Heart right ventricle (tissue), 16 donors: ENCODE measurements around the gene EYA3. TPM values are rescaled to one million over a fixed set of nuclear protein-coding genes. Genes with fewer than 3 reads are reported as not detected.

Experiments used
- ATAC-seq, 8 donors: fragments of 200-7000 bp; cut with Tn5 transposase; one replicate each; pipeline ENCODE4 v1.9.1; 2020; ENCODE audit warnings: mild to moderate bottlenecking in 8 of 8, moderate library complexity in 8 of 8, moderate number of reproducible peaks in 1 of 8
- DNase-seq, 2 donors: peaks; one replicate each; pipeline ENCODE4 v3.0.0-alpha.2; 2020
- H3K27ac ChIP-seq, 10 donors: fragments of 200-600 bp; sonication (generic) in 2 of 10; one replicate each; pipeline versions ENCODE4 v1.5.0 to v1.8.0; 2020 to 2022; ENCODE audit warnings: mild to moderate bottlenecking in 3 of 10
- H3K27me3 ChIP-seq, 7 donors: fragments of 200-600 bp; one replicate each; pipeline ENCODE4 v1.8.0; 2021 to 2022; ENCODE audit warnings: mild to moderate bottlenecking in 2 of 7
- H3K36me3 ChIP-seq, 9 donors: fragments of 200-600 bp; sonication (generic) in 1 of 9; one replicate each; pipeline versions ENCODE4 v1.5.0 to v1.8.0; 2020 to 2022; ENCODE audit warnings: mild to moderate bottlenecking in 2 of 9
- H3K4me1 ChIP-seq, 9 donors: fragments of 200-600 bp; sonication (generic) in 1 of 9; one replicate each; pipeline versions ENCODE4 v1.5.0 to v1.8.0; 2020 to 2022; ENCODE audit warnings: mild to moderate bottlenecking in 4 of 9
- H3K4me3 ChIP-seq, 10 donors: fragments of 200-600 bp; sonication (generic) in 2 of 10; one replicate each; pipeline versions ENCODE4 v1.5.0 to v1.8.0; 2020 to 2022; ENCODE audit warnings: mild to moderate bottlenecking in 7 of 10, moderate library complexity in 2 of 10
- H3K9me3 ChIP-seq, 11 donors: fragments of 200-600 bp in 10 of 11; sonication (generic) in 2 of 11; one replicate each; pipeline versions ENCODE4 v1.5.0 to v1.8.0; 2013 to 2022; ENCODE audit warnings: mild to moderate bottlenecking in 2 of 11, control low read depth in 1 of 11, moderate library complexity in 1 of 11
- CTCF ChIP-seq, 9 donors: fragments of 200-600 bp; sonication (generic) in 2 of 9; IDR thresholded peaks; one replicate each; pipeline versions ENCODE4 v1.5.0 to v1.8.0; 2021 to 2022; ENCODE audit warnings: antibody characterized with exemption in 9 of 9, mild to moderate bottlenecking in 5 of 9, moderate library complexity in 1 of 9
- WGBS, 2 donors: extraction: QIAGEN DNeasy Blood & Tissue Kit; methylation state at CpG; one replicate each; pipeline ENCODE4 v1.1.7; 2013; ENCODE audit warnings: inconsistent platforms in 1 of 2; 5-methylcytosine and 5-hydroxymethylcytosine counted together
- intact Hi-C, 10 donors: fragments of 100-400 bp; cut with DNase I; formaldehyde crosslinking; loops; one replicate each; pipeline versions ENCODE4 v1.11.1 to v1.14.2; 2022
- polyA plus RNA-seq, 2 donors: library from polyadenylated mRNA; stranded (reverse); fragments of 200-250 nt; gene quantifications; one replicate each; pipeline ENCODE4 v1.2.3, GENCODE V29; 2013
- total RNA-seq, 10 donors: library from RNA; stranded (reverse); fragmentation: NEBNext Ultra II Directional in 3 of 10; extraction: Animal tissue kit (Norgen Biotek cat#: 25700) in 3 of 10; gene quantifications; one replicate each; pipeline versions ENCODE4 v1.2.1 to v1.2.4, GENCODE V29; 2021 to 2023
- donor health status: Arrhythmogenic right ventricular cardiomyopathy.
- donor health status: ischemic (EF 13 %, LVEDD 7.1; RV severe dilation, severe dysfunction).
- donor health status: healthy with polysubstance abuse.
- donor health status: DM: no; HTN: yes; CAD: no.
- donor health status: DM: no; HTN: no; CAD: no.
- donor health status: ischemic (EF 25% LVEDD 6.9; RV normal size, moderate dysfunction).
- donor health status: ischemic (EF 25% LVEDD 5.7; RV mildly dilated, moderate dysfunction).
- donor health status: healthy.
- donor health status: DM: yes; HTN: yes; CAD: no.
- donor health status: Ischemic cardiomyopathy.
- donor health status: ischemic (EF 35%, LVEDD 5.7; RV mildly dilated, moderate dysfunction).
- donor health status: nonischemic (EF 11% LVEDD 7.7; RV severe dilation, severe dysfunction).
- donor health status: DM: yes; HTN: yes; CAD: no.
- donor health status: PGD.
- donor health status: ischemic (EF 29% LVEDD 5.4; RV normal size, mild dysfunction).
- donor health status: nonischemic (EF 23%, LVEDD 6.1; RV moderate dilation, normal function).

EYA3 gene
- total and polyA plus RNA-seq, 12 donors: 3.6 to 22.1 (median 17.3) TPM

GRCh38 chr1:28111157-28111556 is 22.7 kb upstream of the EYA3 start:
- peak in 3 of 8 donors; percentile 31 to 49 (median 33) for ATAC-seq
- intact Hi-C loops: loop anchor here in 1 of 10 donors (10.0 kb wide), 1 partner anchor 64 kb away; the partner anchor contains the start of gene PTAFR
- no peaks in the 10 kb centered on the region for H3K9me3 ChIP-seq
- H3K27ac ChIP-seq: peak overlapping the region in 2 of 10 donors; percentile 12 to 87
- no peak overlapping the region for H3K4me3 ChIP-seq
- H3K36me3 ChIP-seq: no peaks in the 10 kb centered on the region
- TF ChIP-seq CTCF (IDR thresholded peaks at IDR 0.05): no peak
- H3K4me1 ChIP-seq: peaks cover 0 to 72% (median 0%) of the 10 kb centered on the region in 9 donors
- no peaks in the 10 kb centered on the region for H3K27me3 ChIP-seq
- DNase-seq: no peak
- WGBS, 2 donors: 80 to 92% methylated on average over 2 of the region's 2 CpGs

GRCh38 chr1:28110555-28110954 is 22.1 kb upstream of the EYA3 start:
- no peak for ATAC-seq
- Histone ChIP-seq H3K27me3 (no peaks in the 10 kb centered on the region), H3K27ac (peak overlapping the region in 2 of 10 donors; percentile 12 to 87), H3K9me3 (no peaks in the 10 kb centered on the region), H3K36me3 (no peaks in the 10 kb centered on the region), H3K4me1 (peaks cover 0 to 67% (median 0%) of the 10 kb centered on the region in 9 donors), H3K4me3 (no peak overlapping the region)
- no peak for DNase-seq
- TF ChIP-seq CTCF (IDR thresholded peaks at IDR 0.05): no peak
- 75 to 90% methylated on average over 1 of the region's 1 CpG for WGBS, 2 donors
- intact Hi-C loops: loop anchor here in 1 of 10 donors (10.0 kb wide), 1 partner anchor 64 kb away; the partner anchor contains the start of gene PTAFR

GRCh38 chr1:28109639-28110038 is 21.2 kb upstream of the EYA3 start:
- DNase-seq (no peak), ATAC-seq (no peak)
- intact Hi-C loops: loop anchor here in 1 of 10 donors (10.0 kb wide), 1 partner anchor 65 kb away; the partner anchor contains the start of gene PTAFR
- Histone ChIP-seq H3K36me3 (no peaks in the 10 kb centered on the region), H3K4me3 (no peak overlapping the region), H3K27ac (peak overlapping the region in 1 of 10 donors; percentile 87), H3K4me1 (peaks cover 0 to 61% (median 4%) of the 10 kb centered on the region in 9 donors), H3K9me3 (no peaks in the 10 kb centered on the region), H3K27me3 (no peaks in the 10 kb centered on the region)
- TF ChIP-seq CTCF (IDR thresholded peaks at IDR 0.05): no peak
- 93 to 94% methylated on average over 3 of the region's 3 CpGs for WGBS, 2 donors

GRCh38 chr1:28108001-28108400 is 19.6 kb upstream of the EYA3 start:
- no peak for ATAC-seq
- intact Hi-C loops: no loop called here
- Histone ChIP-seq H3K4me3 (no peak overlapping the region), H3K9me3 (no peaks in the 10 kb centered on the region), H3K27ac (peak overlapping the region in 1 of 10 donors; percentile 16), H3K4me1 (peaks cover 0 to 50% (median 8%) of the 10 kb centered on the region in 9 donors), H3K36me3 (no peaks in the 10 kb centered on the region), H3K27me3 (no peaks in the 10 kb centered on the region)
- DNase-seq: no peak
- 83 to 91% methylated on average over 2 of the region's 2 CpGs for WGBS, 2 donors
- no peak for TF ChIP-seq CTCF (IDR thresholded peaks at IDR 0.05)
